Measurements from ENCODE around the gene ARHGAP19.

The ARHGAP19 gene

DNA sequence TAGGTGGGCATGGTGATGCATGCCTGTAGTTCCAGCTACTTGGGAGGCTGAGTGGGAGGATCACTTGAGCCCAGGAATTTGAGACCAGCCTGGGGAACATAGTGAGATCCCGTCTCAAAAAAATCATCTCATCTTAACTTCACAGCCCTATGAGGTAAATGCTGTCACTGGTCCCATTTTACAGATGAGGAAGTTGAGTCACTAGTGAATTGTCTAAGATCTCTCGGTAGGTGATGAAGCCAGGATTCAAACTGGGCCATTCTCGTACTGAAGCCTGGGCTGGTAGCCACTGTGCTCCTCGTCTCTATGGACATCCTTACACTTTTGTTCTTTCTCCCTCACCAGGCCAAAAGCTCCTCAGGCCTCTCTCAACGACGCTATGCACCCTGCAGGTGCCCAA lies 113.1 kb downstream of the ARHGAP19 start:
- DNase-seq = no peak
- no peak for TF ChIP-seq GATA1 (IDR thresholded peaks at IDR 0.05; ENCODE audit: low read depth, low read length)
- TF ChIP-seq POLR2A (IDR thresholded peaks at IDR 0.05; ENCODE audit: low read length) = no peak

DNA sequence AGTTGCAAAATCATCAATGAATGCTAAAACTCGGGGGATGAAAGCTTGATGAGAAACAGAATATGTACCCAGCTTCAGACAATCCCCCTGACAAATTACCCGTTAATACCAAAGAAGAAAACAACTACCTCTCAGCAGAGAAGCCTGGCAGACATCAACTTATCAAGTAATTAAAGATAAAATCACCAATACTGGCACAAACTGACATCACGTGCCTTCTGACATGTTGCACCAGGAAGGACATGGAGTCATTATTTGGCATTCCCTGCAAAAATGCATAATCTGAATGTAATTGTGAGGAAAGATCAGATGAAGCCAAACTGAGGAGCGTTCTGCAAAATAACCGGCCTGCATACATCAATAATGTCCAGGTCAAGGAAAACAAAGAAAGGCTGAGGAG lies 114.4 kb downstream of the ARHGAP19 start:
- TF ChIP-seq POLR2A (IDR thresholded peaks at IDR 0.05; ENCODE audit: low read length) (no peak), GATA1 (IDR thresholded peaks at IDR 0.05; ENCODE audit: low read depth, low read length) (no peak)
- DNase-seq = no peak

- no peak for DNase-seq
- TF ChIP-seq POLR2A (IDR thresholded peaks at IDR 0.05; ENCODE audit: low read length) (no peak), GATA1 (IDR thresholded peaks at IDR 0.05; ENCODE audit: low read depth, low read length) (no peak)
Observed at GRCh38 chr10:97176226-97176625, 116.2 kb downstream of the ARHGAP19 start.

- TF ChIP-seq POLR2A (IDR thresholded peaks at IDR 0.05; ENCODE audit: low read length) (no peak), GATA1 (IDR thresholded peaks at IDR 0.05; ENCODE audit: low read depth, low read length) (no peak)
- DNase-seq = no peak
Observed at GRCh38 chr10:97175586-97175985, 116.9 kb downstream of the ARHGAP19 start.

DNA sequence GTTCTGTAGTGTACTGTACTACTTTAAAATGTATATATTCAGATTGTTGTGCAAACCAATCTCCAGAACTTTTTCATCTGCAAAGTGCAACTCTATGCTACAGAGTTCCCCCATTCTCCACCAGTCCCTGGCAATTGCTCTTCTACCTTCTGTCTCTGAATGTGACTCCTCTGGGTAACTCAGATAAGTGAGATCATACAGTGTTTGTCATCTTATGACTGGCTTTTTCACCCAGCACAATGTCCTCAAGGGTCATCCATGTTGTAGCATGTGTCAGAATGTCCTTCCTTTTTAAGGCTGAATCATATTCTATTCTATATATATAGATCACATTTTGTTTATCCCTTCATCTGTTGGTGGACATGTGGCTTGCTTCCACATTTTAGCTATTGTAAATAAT lies 117.5 kb downstream of the ARHGAP19 start:
- TF ChIP-seq POLR2A (IDR thresholded peaks at IDR 0.05; ENCODE audit: low read length) (no peak), GATA1 (IDR thresholded peaks at IDR 0.05; ENCODE audit: low read depth, low read length) (no peak)
- no peak for DNase-seq

GRCh38 chr10:97174276-97174775 lies 118.1 kb downstream of the ARHGAP19 start:
- TF ChIP-seq GATA1 (IDR thresholded peaks at IDR 0.05; ENCODE audit: low read depth, low read length) (no peak), POLR2A (IDR thresholded peaks at IDR 0.05; ENCODE audit: low read length) (no peak)
- no peak for DNase-seq

DNA sequence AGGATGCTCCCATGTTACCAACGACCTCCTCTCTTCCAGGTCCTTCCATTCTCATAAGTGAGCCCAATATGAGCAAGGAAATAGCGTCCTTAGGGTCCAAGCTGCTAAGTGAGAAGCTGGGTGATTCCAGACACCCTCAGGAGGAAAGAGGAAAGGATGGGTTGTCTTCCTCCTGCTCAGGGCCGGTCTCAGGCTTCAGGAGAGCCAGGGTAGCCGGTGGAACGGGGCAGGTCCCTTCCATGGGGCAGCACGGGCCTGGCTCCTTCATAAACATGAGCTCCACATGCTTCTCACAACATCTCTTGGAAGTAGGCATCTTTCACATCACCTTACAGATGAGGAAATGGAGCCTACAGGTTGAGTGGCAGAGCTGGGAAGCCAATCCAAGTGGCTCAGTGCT lies 119.4 kb downstream of the ARHGAP19 start:
- TF ChIP-seq GATA1 (IDR thresholded peaks at IDR 0.05; ENCODE audit: low read depth, low read length) (no peak), POLR2A (IDR thresholded peaks at IDR 0.05; ENCODE audit: low read length) (no peak)
- no peak for DNase-seq
